K562 (cell line): ENCODE results near the gene SVBP. TPM values are rescaled to one million over a fixed set of nuclear protein-coding genes. Genes with fewer than 3 reads are reported as not detected.

Source experiments
- AFF1 ChIP-seq, 2 experiments: fragments of 450-650 bp; IDR thresholded peaks; 2 replicates each; pipeline ENCODE4 v1.6.1; 2018; ENCODE audit warnings: mild to moderate bottlenecking in 2 of 2, low read depth in 1 of 2; ENCODE audit not compliant: partially characterized antibody in 2 of 2
- CBX3 ChIP-seq, 2 experiments: IDR thresholded peaks; 1 replicate in 1 of 2; 2 replicates in 1 of 2; pipeline ENCODE4 v1.6.1; 2012; ENCODE audit warnings: inconsistent platforms in 2 of 2, low read length in 2 of 2, borderline replicate concordance in 1 of 2, control low read depth in 1 of 2
- JUN ChIP-seq, 2 experiments: sonication (generic) in 1 of 2; formaldehyde crosslinking in 1 of 2; IDR thresholded peaks; 2 replicates each; pipeline versions ENCODE4 v1.6.1 to v1.8.0; 2012 to 2022; ENCODE audit warnings: borderline replicate concordance in 2 of 2, mild to moderate bottlenecking in 2 of 2, improper control_type of control experiment in 1 of 2, low read depth in 1 of 2, low read length in 1 of 2, missing genetic modification reagents in 1 of 2
- MBD2 ChIP-seq: sonication (generic); IDR thresholded peaks from 2 replicates; pipeline ENCODE4 v1.6.1; 2016; ENCODE audit warnings: low read depth, borderline replicate concordance
- MYBL2 ChIP-seq, 2 experiments: fragments of 450-650 bp in 1 of 2; sonication (generic) in 1 of 2; formaldehyde crosslinking in 1 of 2; IDR thresholded peaks; 2 replicates each; pipeline versions ENCODE4 v1.6.1 to v1.8.1; 2017 to 2022; ENCODE audit warnings: borderline replicate concordance in 1 of 2, inconsistent platforms in 1 of 2, low read depth in 1 of 2, mild to moderate bottlenecking in 1 of 2, missing genetic modification reagents in 1 of 2, moderate library complexity in 1 of 2
- RBM25 ChIP-seq: fragments of 200-400 bp; formaldehyde crosslinking; IDR thresholded peaks from 2 replicates; pipeline ENCODE4 v1.6.1; 2018; ENCODE audit warnings: low read length, low read depth, moderate library complexity; ENCODE audit not compliant: severe bottlenecking
- RREB1 ChIP-seq: fragments of 250-450 bp; sonication (Bioruptor Pico); IDR thresholded peaks from 2 replicates; pipeline ENCODE4 v1.4.0; 2020
- SRF ChIP-seq, 2 experiments: fragments of 250-450, 450-650 bp in 1 of 2; sonication (Bioruptor Pico) in 1 of 2; sonication (generic) in 1 of 2; formaldehyde crosslinking; IDR thresholded peaks; 2 replicates each; pipeline versions ENCODE4 v1.5.0 to v1.5.1; 2020 to 2022; ENCODE audit warnings: mild to moderate bottlenecking in 1 of 2, missing genetic modification reagents in 1 of 2
- TAF9B ChIP-seq: fragments of 450-650 bp; IDR thresholded peaks from 2 replicates; pipeline ENCODE4 v1.6.1; 2018; ENCODE audit warnings: mild to moderate bottlenecking; ENCODE audit not compliant: partially characterized antibody
- ZNF324 ChIP-seq: fragments of 250-450 bp; sonication (Bioruptor Pico); IDR thresholded peaks from 2 replicates; pipeline ENCODE4 v1.4.0; 2020; ENCODE audit warnings: mild to moderate bottlenecking
- ZNF57 ChIP-seq: fragments of 450-650 bp; formaldehyde crosslinking; IDR thresholded peaks from 2 replicates; pipeline ENCODE4 v1.4.0; 2020; ENCODE audit warnings: mild to moderate bottlenecking, moderate library complexity
- polyA plus RNA-seq, 8 experiments: library from polyadenylated mRNA; depleted of rRNA in 4 of 8; stranded (reverse) in 5 of 8; unstranded in 3 of 8; fragments of >200 nt; fragmentation: Nextera tagmentation in 2 of 8; fragmentation: Illumina TruSeq in 1 of 8; extraction: Ambion mirVana in 2 of 8; extraction: Trizol in 1 of 8; gene quantifications; 2 replicates each; pipeline versions ENCODE4 v1.2.1 to v1.2.3, GENCODE V29; 2011 to 2014; ENCODE audit warnings: inconsistent platforms in 1 of 8, missing spikeins in 1 of 8
- total RNA-seq, 7 experiments: library from RNA; depleted of rRNA in 6 of 7; stranded (reverse); fragments of >200 nt in 6 of 7; fragmentation: Illumina TruSeq in 2 of 7; extraction: Trizol in 2 of 7; gene quantifications; 2 replicates each; pipeline versions ENCODE4 v1.2.1 to v1.2.3, GENCODE V29; 2011 to 2021; ENCODE audit warnings: low replicate concordance in 1 of 7
- TF ChIP-seq, protein P1 (sequence below): fragments of 250-450 bp; sonication (Bioruptor Pico); IDR thresholded peaks from 2 replicates; pipeline ENCODE4 v1.8.0; 2022; ENCODE audit warnings: inconsistent platforms, mild to moderate bottlenecking, moderate library complexity, borderline replicate concordance
- TF ChIP-seq, protein P2 (sequence below): sonication (generic); formaldehyde crosslinking; IDR thresholded peaks from 2 replicates; pipeline ENCODE4 v1.8.0; 2022; ENCODE audit warnings: mild to moderate bottlenecking, low read depth, missing genetic modification reagents

The SVBP gene
- total and polyA plus RNA-seq, 9 of the 15 experiments (the other 6 are each of a cell fraction or from before 2014, with no cell fraction given) = 31.7 to 49.7 (median 40.0) TPM

GRCh38 chr1:42767510-42768000 lies 49.6 kb downstream of the SVBP start (continued):
- TF ChIP-seq MYBL2 (IDR thresholded peaks at IDR 0.05; ENCODE audit: low read depth) (no peak), MYBL2 (CRISPR knock-in tag; IDR thresholded peaks at IDR 0.05; ENCODE audit: borderline replicate concordance) (no peak), RREB1 (CRISPR knock-in tag) (no peak), CBX3 (IDR thresholded peaks at IDR 0.05; ENCODE audit: borderline replicate concordance in 1 of 2, low read length in 2 of 2) (no peak), TAF9B (no peak), ZNF57 (CRISPR knock-in tag) (no peak), ZNF324 (CRISPR knock-in tag) (no peak), JUN (IDR thresholded peaks at IDR 0.05; ENCODE audit: borderline replicate concordance, low read depth, low read length) (no peak), JUN (CRISPR knock-in tag; IDR thresholded peaks at IDR 0.05; ENCODE audit: borderline replicate concordance) (no peak), RBM25 (no peak), MBD2 (no peak), AFF1 (IDR thresholded peaks at IDR 0.05; ENCODE audit: low read depth in 1 of 2, partially characterized antibody in 2 of 2) (no peak), SRF (CRISPR knock-in tag; IDR thresholded peaks at IDR 0.05) (no peak)
- TF ChIP-seq, protein P1, sequence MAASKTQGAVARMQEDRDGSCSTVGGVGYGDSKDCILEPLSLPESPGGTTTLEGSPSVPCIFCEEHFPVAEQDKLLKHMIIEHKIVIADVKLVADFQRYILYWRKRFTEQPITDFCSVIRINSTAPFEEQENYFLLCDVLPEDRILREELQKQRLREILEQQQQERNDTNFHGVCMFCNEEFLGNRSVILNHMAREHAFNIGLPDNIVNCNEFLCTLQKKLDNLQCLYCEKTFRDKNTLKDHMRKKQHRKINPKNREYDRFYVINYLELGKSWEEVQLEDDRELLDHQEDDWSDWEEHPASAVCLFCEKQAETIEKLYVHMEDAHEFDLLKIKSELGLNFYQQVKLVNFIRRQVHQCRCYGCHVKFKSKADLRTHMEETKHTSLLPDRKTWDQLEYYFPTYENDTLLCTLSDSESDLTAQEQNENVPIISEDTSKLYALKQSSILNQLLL = no peak
- TF ChIP-seq, protein P2, sequence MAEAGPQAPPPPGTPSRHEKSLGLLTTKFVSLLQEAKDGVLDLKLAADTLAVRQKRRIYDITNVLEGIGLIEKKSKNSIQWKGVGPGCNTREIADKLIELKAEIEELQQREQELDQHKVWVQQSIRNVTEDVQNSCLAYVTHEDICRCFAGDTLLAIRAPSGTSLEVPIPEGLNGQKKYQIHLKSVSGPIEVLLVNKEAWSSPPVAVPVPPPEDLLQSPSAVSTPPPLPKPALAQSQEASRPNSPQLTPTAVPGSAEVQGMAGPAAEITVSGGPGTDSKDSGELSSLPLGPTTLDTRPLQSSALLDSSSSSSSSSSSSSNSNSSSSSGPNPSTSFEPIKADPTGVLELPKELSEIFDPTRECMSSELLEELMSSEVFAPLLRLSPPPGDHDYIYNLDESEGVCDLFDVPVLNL = no peak
